HepG2 (cell line): ENCODE measurements around the gene KIAA0930. TPM values are rescaled to one million over a fixed set of nuclear protein-coding genes. Genes with fewer than 3 reads are reported as not detected.

Source experiments
- BATF2 ChIP-seq: sonication (generic); formaldehyde crosslinking; IDR thresholded peaks from 2 replicates; pipeline ENCODE4 v1.8.0; 2022; ENCODE audit warnings: mild to moderate bottlenecking, missing genetic modification reagents, moderate library complexity
- BRD4 ChIP-seq: sonication (generic); formaldehyde crosslinking; IDR thresholded peaks from 2 replicates; pipeline ENCODE4 v1.4.0; 2020; ENCODE audit warnings: missing genetic modification reagents
- CEBPB ChIP-seq: IDR thresholded peaks from 2 replicates; pipeline ENCODE4 v1.6.1; 2011; ENCODE audit warnings: low read depth, low read length, improper control_type of control experiment, borderline replicate concordance
- JDP2 ChIP-seq: sonication (generic); formaldehyde crosslinking; IDR thresholded peaks from 2 replicates; pipeline ENCODE4 v1.8.1; 2022; ENCODE audit warnings: missing genetic modification reagents, borderline replicate concordance
- KDM3A ChIP-seq: IDR thresholded peaks from 2 replicates; pipeline ENCODE4 v1.6.1; 2018; ENCODE audit warnings: low read depth, missing compliant biosample characterization
- LBX2 ChIP-seq: sonication (generic); formaldehyde crosslinking; IDR thresholded peaks from 2 replicates; pipeline ENCODE4 v1.5.0; 2020; ENCODE audit warnings: missing genetic modification reagents, mild to moderate bottlenecking, borderline replicate concordance
- NRL ChIP-seq: sonication (generic); formaldehyde crosslinking; IDR thresholded peaks from 2 replicates; pipeline ENCODE4 v1.5.0; 2020; ENCODE audit warnings: missing genetic modification reagents, mild to moderate bottlenecking, moderate library complexity, borderline replicate concordance
- REL ChIP-seq: sonication (generic); formaldehyde crosslinking; conservative IDR thresholded peaks from 2 replicates; pipeline ENCODE4 v1.8.0; 2022; ENCODE audit warnings: mild to moderate bottlenecking, missing genetic modification reagents, moderate library complexity
- SAP130 ChIP-seq: IDR thresholded peaks from 2 replicates; pipeline ENCODE4 v1.6.1; 2016; ENCODE audit warnings: low read depth
- SOX6 ChIP-seq, 2 experiments: fragments of 450-650 bp in 1 of 2; sonication (generic) in 1 of 2; formaldehyde crosslinking in 1 of 2; IDR thresholded peaks; 2 replicates each; pipeline versions ENCODE4 v1.4.0 to v1.6.1; 2017 to 2020; ENCODE audit warnings: antibody characterized with exemption in 1 of 2, mild to moderate bottlenecking in 1 of 2, missing genetic modification reagents in 1 of 2
- ZFYVE20 ChIP-seq: sonication (generic); formaldehyde crosslinking; IDR thresholded peaks from 2 replicates; pipeline ENCODE4 v1.8.0; 2023; ENCODE audit warnings: low read depth, mild to moderate bottlenecking, moderate library complexity, missing genetic modification reagents, borderline replicate concordance
- ZGPAT ChIP-seq: IDR thresholded peaks from 2 replicates; pipeline ENCODE4 v1.6.1; 2016; ENCODE audit warnings: mild to moderate bottlenecking
- ZHX2 ChIP-seq, 2 experiments: sonication (generic) in 1 of 2; formaldehyde crosslinking in 1 of 2; IDR thresholded peaks; 2 replicates each; pipeline versions ENCODE4 v1.6.1 to v1.9.0; 2014 to 2022; ENCODE audit warnings: antibody characterized with exemption in 1 of 2, borderline replicate concordance in 1 of 2, inconsistent platforms in 1 of 2, low read depth in 1 of 2, missing genetic modification reagents in 1 of 2
- ZNF274 ChIP-seq: sonication (generic); formaldehyde crosslinking; IDR thresholded peaks from 2 replicates; pipeline ENCODE4 v1.5.1; 2020; ENCODE audit warnings: mild to moderate bottlenecking, missing genetic modification reagents
- ZNF30 ChIP-seq: sonication (generic); formaldehyde crosslinking; IDR thresholded peaks from 2 replicates; pipeline ENCODE4 v1.5.0; 2020; ENCODE audit warnings: mild to moderate bottlenecking, missing genetic modification reagents
- ZNF441 ChIP-seq: sonication (generic); formaldehyde crosslinking; IDR thresholded peaks from 2 replicates; pipeline ENCODE4 v1.7.0; 2021; ENCODE audit warnings: missing genetic modification reagents, borderline replicate concordance
- ZNF589 ChIP-seq: sonication (generic); formaldehyde crosslinking; conservative IDR thresholded peaks from 2 replicates; pipeline ENCODE4 v1.8.0; 2022; ENCODE audit warnings: mild to moderate bottlenecking, moderate library complexity, missing genetic modification reagents
- ZNF607 ChIP-seq: sonication (generic); formaldehyde crosslinking; IDR thresholded peaks from 2 replicates; pipeline ENCODE4 v1.5.1; 2020; ENCODE audit warnings: missing genetic modification reagents, mild to moderate bottlenecking, borderline replicate concordance
- ZNF713 ChIP-seq: sonication (generic); formaldehyde crosslinking; IDR thresholded peaks from 2 replicates; pipeline ENCODE4 v1.4.0; 2020; ENCODE audit warnings: mild to moderate bottlenecking, missing genetic modification reagents
- ZNF724P ChIP-seq: sonication (generic); formaldehyde crosslinking; IDR thresholded peaks from 2 replicates; pipeline ENCODE4 v1.8.0; 2022; ENCODE audit warnings: missing genetic modification reagents, borderline replicate concordance
- polyA plus RNA-seq, 8 experiments: library from polyadenylated mRNA; depleted of rRNA in 3 of 8; stranded (reverse) in 7 of 8; unstranded in 1 of 8; fragments of >200 nt; fragmentation: Illumina TruSeq in 4 of 8; extraction: Trizol in 4 of 8; gene quantifications; 2 replicates each; pipeline versions ENCODE4 v1.2.1 to v1.2.3, GENCODE V29; 2011 to 2016; ENCODE audit warnings: low read depth in 4 of 8, missing spikeins in 1 of 8, mixed read lengths in 1 of 8; ENCODE audit not compliant: insufficient read depth in 1 of 8
- total RNA-seq, 5 experiments: library from RNA; depleted of rRNA; stranded (reverse); fragments of >200 nt; fragmentation: Illumina TruSeq; extraction: Trizol; gene quantifications; 2 replicates each; pipeline ENCODE4 v1.2.3, GENCODE V29; 2016; ENCODE audit warnings: low read depth in 1 of 5

The KIAA0930 gene
- total and polyA plus RNA-seq, 2 of the 13 experiments (the other 11 are each of a cell fraction or from before 2014, with no cell fraction given) = 27.0 to 38.2 TPM

- TF ChIP-seq ZNF607 (CRISPR knock-in tag) = peak; percentile 41; the same call in 1 of the 2 replicates
- TF ChIP-seq ZNF724P = no peak
- TF ChIP-seq SAP130 = peak; percentile 84
- no peak for TF ChIP-seq JDP2 (CRISPR knock-in tag)
- TF ChIP-seq ZFYVE20 = no peak
- no peak for TF ChIP-seq ZNF441 (CRISPR knock-in tag)
- no peak for TF ChIP-seq ZGPAT (CRISPR knock-in tag)
- no peak for TF ChIP-seq KDM3A (CRISPR knock-in tag)
- TF ChIP-seq BRD4 (CRISPR knock-in tag) = no peak
- TF ChIP-seq CEBPB = no peak
- no peak for TF ChIP-seq NRL (CRISPR knock-in tag)
- no peak for TF ChIP-seq ZHX2 (IDR thresholded peaks at IDR 0.05; ENCODE audit: low read depth)
- no peak for TF ChIP-seq ZHX2 (CRISPR knock-in tag; IDR thresholded peaks at IDR 0.05; ENCODE audit: borderline replicate concordance)
- no peak for TF ChIP-seq ZNF713 (CRISPR knock-in tag)
- TF ChIP-seq LBX2 (CRISPR knock-in tag) = no peak
- TF ChIP-seq SOX6 (IDR thresholded peaks at IDR 0.05) = no peak
- TF ChIP-seq SOX6 (CRISPR knock-in tag; IDR thresholded peaks at IDR 0.05) = peak; percentile 67
- no peak for TF ChIP-seq BATF2 (CRISPR knock-in tag)
- TF ChIP-seq ZNF274 (CRISPR knock-in tag) = no peak
- TF ChIP-seq ZNF589 (CRISPR knock-in tag) = no peak
- no peak for TF ChIP-seq ZNF30 (CRISPR knock-in tag)
- TF ChIP-seq REL (CRISPR knock-in tag) = no peak
Measured at GRCh38 chr22:45246060-45246985, 5.6 kb upstream of the KIAA0930 start (continued).
